H54 (cell line): ENCODE results near the gene ATN1.

Experiments used
- DNase-seq: peaks from one replicate; pipeline ENCODE4 v3.0.0; 2011; ENCODE audit warnings: low spot score, mixed read lengths; ENCODE audit not compliant: insufficient read length
- FAIRE-seq: peaks from 3 replicates; lab custom pipeline; 2011; peaks lifted over from hg19 to GRCh38; lab: Jason Lieb, UNC
- POLR2A ChIP-seq: IDR thresholded peaks from 2 replicates; pipeline ENCODE4 v1.6.1; 2011; ENCODE audit warnings: low read depth, mild to moderate bottlenecking, low read length

The ATN1 gene

DNA sequence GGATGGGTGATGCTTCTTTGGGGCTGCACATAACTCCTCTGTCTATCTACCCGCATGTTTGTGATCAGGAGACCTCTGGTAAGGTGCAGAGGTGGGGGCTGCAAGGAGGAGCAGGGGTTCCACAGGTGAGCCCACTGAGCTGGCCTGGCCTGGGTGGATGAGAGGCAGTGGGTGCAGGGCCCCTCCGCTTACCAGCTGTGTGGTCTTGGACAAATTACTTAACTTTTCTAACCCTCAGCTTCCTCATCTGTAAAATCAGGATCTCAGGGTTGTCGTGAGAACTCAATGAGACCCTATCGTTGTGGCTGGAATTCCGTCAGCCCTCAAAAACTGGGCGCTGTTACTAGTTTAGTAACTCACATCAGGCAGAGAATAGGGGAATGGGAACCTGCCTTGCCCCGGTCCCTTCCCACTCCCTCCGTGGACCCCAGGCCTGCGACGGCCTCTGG lies 30.9 kb downstream of the ATN1 start:
- no peak for DNase-seq
- FAIRE-seq, result no peak
- TF ChIP-seq POLR2A, result no peak

DNA sequence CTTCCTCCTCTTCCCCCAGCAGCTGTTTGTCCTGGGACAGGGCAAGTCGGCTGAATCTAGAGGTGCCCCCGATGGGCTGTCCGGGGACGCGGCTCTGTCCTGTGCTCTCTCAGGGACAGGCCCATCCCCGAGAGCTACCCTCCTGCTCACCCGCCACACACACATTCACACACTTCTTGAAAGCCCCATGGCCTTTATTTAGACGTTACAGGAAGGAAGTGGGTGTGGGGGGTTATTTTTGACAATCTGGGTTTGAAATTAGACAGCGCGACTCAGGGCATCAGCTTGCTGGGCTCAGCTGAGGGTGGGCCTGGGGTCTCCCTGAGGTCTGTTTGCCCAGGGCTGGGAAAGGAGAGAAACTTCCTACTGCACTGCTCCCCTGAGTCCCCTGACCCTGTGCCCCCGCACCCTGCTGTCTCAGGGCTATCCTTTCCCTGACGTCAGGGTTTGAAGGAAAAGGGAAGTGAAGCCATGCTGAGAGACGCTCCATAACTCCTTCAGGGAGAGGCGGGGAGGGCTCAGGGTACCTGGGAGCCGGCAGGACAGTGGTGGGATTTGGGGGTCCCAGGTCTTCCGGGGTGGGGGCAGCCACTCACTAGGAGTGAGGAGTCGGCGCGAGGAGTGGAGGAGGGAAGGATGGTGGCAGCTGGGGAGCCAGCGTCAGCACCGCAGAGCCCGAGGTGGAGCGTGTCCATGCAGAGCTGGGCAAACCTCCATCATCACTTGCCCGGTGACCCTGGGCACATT lies 31.5 kb downstream of the ATN1 start:
- DNase-seq (no peak), FAIRE-seq (no peak)

DNA sequence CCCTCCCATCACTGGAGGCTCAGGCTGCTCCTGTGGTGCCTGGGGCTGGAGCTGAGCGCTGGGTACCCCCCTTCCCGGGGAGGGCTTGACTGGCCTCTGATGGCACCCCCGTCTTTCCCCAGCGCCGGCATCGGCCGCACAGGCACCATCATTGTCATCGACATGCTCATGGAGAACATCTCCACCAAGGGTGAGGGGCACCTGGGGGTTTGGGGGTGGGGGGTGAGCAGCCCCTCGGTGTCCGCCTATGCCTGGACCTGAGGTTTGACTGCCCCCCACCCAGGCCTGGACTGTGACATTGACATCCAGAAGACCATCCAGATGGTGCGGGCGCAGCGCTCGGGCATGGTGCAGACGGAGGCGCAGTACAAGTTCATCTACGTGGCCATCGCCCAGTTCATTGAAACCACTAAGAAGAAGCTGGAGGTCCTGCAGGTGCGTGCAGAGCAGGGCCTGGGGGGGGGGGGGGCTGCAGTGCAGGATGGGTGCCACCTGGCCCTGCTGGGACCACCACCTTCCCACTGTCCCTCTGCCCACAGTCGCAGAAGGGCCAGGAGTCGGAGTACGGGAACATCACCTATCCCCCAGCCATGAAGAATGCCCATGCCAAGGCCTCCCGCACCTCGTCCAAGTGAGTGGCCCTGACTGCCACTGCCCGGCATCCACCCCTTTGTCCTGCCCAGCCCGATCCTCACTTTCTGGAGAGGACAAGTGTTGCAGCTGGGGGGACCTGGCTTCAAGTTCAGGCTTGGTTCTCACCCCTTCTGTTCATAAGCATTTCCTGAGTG lies 32.2 kb downstream of the ATN1 start:
- DNase-seq, result no peak
- FAIRE-seq, result no peak
- TF ChIP-seq POLR2A, result no peak

More for the DNA sequence above, 31.5 kb downstream of the ATN1 start:
- no peak for TF ChIP-seq POLR2A

DNA sequence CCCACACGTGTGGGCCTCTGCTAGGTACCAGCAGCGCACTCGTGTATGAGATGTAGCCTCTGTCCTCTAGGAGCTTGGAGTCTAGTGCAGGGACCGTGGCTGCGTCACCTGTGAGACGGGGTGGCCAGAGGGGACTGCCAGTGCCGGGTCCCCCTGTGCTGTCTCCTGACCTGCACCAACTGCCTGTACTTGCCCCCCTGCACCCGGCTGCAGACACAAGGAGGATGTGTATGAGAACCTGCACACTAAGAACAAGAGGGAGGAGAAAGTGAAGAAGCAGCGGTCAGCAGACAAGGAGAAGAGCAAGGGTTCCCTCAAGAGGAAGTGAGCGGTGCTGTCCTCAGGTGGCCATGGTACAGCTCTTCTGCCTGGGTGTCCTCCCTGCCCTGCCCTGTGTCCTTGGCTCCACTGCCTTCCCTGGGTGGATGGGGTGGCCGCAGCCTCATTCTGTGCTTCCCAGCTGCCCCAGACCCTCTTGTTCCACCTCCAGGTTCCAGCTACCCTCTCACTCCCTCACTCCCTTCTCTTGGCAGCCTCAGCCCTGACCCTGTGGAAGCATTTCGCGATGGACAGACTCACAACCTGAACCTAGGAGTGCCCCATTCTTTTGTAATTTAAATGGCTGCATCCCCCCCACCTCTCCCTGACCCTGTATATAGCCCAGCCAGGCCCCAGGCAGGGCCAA lies 33.0 kb downstream of the ATN1 start:
- no peak for TF ChIP-seq POLR2A
- DNase-seq, result no peak
- no peak for FAIRE-seq

DNA sequence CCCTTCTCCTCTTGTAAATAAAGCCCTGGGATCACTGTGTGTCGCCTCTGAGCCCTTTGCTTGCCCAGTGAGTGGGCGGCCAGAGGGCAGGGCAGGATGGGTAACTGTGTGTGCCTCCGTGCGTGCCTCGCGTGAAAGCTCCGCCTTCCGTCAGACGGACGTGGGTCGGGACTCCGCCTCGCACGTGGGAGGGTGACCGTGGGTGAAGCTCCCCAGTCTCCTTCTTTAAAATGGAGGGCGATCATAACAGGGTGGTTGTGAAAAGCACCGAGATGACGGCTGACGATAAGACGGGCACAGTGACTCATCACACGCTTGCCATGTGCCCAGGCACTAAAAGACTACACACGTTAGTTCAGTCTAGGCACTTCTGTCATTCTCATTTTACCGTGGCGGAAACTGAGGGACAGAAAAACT lies 33.5 kb downstream of the ATN1 start:
- TF ChIP-seq POLR2A, result no peak
- FAIRE-seq (no peak), DNase-seq (no peak)

DNA sequence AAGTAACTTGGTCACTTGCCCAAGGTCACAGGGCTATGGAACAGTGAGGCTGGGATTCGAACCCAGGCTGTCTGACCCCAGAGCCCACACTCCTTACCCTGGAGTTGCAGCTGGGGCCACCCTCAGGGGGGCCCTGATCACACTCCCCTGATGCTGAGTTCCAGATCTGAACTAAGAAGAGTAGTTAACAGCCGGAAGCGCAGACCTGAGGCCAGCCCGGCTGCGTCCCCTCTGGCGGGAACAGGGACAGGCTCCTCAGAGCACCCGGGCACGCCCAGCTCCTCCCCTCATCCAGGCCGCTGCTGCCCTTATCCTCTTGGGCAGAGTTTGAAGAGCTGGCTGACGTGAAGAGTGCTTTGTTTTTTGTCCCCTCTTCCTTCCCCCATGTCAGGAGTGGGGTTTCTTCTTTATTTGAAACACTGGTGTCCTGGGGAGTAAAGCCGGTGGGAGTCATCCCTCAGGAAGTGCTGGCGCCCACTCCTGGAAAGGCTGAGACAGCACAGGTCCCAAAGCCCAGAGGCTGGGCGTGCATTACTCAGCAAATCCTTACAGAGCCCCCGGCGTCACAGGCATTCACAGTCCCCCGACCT lies 34.0 kb downstream of the ATN1 start:
- TF ChIP-seq POLR2A, result no peak
- FAIRE-seq (no peak), DNase-seq (peak; percentile 63)

DNA sequence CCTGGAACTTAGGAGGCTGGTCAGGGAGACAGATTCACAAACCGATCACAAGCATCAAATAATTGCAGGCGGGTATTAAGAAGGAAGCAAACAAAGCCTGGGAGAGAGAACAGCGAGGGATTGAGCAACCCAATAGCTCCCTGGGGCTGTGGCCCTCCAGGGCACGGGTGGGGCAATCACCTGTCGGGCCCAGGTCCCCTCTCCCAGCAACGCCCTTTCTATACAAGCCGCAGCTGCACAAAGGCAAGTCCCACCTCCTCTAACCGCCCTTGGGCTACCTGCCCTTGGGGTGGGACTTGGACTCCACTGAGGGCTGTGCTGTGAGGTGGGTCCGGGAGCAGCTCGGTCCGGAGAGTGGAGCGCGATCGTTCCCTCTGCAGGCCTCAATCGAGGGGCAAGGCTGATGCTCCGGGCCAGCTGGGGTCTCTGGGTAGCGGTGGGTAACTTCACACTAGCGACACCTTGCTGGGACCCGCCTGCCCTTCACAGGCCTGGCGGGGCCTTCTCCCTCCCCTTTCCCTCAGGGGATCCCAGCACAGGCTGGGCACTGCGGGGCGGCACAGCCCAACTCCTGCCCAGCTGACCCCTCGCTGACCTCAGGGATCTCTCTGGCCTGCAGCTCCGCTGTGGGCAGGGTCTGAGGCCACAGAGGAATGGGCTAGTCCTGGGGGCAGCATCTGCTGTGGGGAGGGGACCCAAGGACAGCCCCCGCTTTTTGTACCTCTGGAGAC lies 34.7 kb downstream of the ATN1 start:
- FAIRE-seq (no peak), DNase-seq (no peak)
- no peak for TF ChIP-seq POLR2A

DNA sequence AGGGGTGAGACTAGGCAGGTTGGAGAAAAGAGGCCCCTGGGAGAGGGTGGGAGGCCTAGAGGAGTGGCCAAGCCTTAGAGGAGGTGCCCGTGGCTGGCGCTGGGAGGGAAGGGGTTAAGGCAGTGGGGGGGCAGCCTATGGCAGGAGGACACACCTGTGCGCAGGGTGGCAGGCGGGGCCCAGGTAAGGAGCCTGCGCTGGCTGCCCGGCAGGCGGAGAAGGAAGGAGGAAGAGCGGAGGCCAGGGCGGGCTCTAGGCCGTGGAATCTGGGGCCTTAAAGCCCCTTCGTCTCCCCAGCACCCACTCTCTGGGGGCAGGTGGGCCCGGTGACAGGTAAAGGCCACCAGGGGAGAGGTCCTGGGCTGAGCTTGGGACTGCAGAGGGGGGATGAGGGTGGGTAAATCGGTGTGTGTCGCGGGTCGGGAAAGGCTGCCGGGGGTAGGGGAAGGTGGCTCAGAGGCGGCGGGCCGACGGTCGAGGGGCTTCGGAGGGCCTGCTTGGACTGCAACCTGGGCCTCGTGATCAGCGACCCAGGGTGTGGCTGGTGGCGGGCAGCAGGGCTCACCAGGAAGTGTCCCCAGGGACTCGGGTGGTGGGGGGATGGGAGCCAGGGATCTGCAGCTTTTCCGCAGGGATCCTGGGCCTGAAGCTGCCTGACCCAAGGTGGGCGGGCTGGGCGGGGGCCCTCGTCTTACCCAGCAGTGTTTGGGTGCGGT lies 35.4 kb downstream of the ATN1 start:
- FAIRE-seq (no peak), DNase-seq (no peak)
- no peak for TF ChIP-seq POLR2A

DNA sequence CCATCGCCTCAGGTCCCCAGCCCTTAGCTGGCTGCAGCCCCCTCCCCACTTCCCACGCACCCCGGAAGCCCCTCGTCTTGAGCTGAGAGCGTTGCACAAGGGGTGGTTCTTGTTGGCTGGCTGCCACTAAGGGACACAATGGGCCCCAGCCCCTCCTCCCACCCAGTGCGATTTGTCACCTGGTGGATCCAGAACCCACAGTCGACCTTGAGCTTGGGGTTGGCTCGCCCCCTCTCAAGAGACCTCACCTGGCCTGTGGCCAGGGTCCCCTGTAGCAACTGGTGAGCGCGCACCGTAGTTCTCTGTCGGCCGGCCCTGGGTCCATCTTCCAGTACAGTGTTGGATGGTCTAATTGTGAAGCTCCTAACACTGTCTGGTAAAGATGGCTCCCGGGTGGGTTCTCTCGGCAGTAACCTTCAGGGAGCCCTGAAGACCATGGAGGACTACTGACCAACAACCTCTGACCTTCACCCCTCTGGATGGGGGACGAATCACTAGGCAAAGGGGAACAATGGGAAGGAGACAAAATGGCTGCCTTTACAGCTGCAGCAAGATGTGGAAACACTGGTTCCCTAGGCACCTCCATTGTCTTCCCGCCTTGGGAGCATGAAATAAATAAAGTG lies 36.1 kb downstream of the ATN1 start:
- no peak for FAIRE-seq

DNA sequence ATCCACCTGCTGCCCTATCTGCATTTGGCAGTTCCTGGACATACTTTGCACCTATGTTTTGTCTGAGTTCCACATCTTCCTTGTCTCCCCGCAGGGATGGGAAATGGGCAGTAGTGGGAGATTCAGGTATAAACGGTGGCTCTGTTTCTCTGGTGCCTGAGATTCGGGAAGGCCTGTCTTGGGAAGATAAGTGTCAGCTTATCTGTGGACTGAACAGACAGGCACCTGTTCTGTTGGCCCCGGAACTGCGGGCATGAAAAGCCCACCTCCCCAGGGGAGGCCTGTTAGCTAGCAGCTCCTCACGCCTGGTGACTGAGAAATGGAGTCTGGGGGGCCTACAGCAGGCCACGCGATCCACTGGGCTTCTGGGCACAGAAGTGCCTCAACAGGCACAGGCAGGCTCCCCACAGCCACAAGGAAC lies 36.9 kb downstream of the ATN1 start:
- FAIRE-seq (no peak), DNase-seq (no peak)
- no peak for TF ChIP-seq POLR2A

More for the DNA sequence above, 36.1 kb downstream of the ATN1 start:
- no peak for DNase-seq
- no peak for TF ChIP-seq POLR2A

DNA sequence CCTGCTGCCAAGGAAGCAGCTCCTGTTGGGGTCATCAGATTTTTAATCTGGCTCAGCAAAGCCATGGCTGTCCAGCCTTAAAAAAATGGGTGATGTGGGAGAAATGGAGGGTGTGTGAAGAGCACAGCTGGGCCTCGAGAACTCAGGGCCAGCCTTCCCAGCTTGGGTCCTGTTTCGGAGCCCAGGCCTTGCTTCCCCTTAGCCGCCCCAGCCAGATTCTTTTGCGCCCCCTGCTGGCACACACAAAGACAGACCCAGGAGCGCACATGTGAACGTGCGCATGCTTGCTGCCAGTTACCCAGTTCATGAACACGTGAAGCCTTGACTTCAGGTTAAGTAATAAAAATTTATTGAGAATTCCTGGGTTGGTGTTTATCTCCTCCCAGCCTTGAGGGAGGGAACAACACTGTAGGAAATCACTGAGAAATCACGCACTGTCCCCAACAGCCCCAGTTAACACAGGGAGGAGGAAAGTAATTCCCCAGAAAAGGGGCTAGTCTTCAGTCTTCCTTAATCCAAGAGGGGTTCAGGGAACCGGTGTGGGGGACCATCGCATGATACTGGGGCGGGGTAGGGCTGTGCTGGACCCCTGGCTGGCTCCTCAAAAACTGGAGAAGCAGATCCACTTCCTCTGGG lies 37.4 kb downstream of the ATN1 start:
- no peak for TF ChIP-seq POLR2A
- no peak for FAIRE-seq
- DNase-seq, result no peak

DNA sequence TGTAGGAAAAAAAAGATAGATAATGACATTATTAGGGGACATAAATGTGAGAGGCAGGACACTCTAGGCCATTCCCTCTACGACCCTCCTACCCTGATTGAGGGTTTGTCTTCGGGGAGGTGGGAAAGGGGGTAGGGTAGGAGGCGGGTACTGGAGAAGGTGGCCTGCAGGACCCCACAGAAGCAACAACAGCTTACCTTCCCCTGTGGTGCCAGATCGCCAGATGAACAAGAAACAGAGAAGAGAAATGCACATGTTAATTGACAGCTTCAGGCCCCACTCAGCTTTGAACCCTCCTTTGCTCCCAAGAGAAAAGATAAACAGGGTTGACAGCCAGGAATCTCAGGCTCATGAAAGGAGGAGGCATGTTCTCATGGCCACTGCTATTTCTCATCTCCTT lies 38.0 kb downstream of the ATN1 start:
- DNase-seq (no peak), FAIRE-seq (no peak)
- no peak for TF ChIP-seq POLR2A
